ENCODE results near the gene C19orf38. TPM values are rescaled to one million over a fixed set of nuclear protein-coding genes. Genes with fewer than 3 reads are reported as not detected.

C19orf38 gene
- total and polyA plus RNA-seq, 2 experiments from 2014 or later = 0.45 TPM; not detected in 1

DNA sequence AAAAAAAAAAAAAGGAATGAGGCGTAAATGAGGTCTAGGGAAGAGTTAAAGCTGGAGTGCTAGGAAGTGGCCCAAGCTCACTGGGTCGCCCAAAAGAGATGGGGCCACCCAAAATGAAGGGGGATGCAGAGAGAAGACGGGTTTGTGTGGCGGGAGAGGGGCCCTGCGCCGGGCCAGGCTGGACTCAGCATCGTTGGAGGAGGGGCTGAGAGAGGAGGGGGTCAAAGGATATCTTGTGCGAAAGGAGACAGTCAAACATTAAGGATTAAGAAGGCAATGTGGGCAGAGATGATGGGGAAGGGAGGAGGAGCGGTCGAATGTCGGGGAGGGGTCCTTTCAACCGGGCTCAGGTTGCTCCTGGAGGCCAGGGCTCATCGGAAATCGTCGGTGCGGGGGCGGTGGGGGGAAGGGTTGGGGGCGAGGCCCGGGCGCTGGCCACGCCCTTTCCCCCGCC is 22.3 kb downstream of the C19orf38 start:
- Mint-ChIP-seq H3K9me3 (no peaks in the 10 kb centered on the region; the same call in 2 of the 3 replicates), H3K4me1 (peaks cover 19% of the 10 kb centered on the region), H3K27me3 (ENCODE audit: insufficient read depth, low read depth, poor library complexity) (peaks cover 16% of the 10 kb centered on the region), H3K36me3 (ENCODE audit: low read depth) (peaks cover 10% of the 10 kb centered on the region; the same call in 1 of the 3 replicates), H3K4me3 (peak overlapping the region; percentile 72), H3K27ac (peak overlapping the region; percentile 97)
- Histone ChIP-seq H3K79me2 (replicated peaks; ENCODE audit: insufficient read depth) (peaks cover 38% of the 10 kb centered on the region), H3K27ac (ENCODE audit: low read depth) (peak overlapping the region; percentile 100), H3K9me2 (ENCODE audit: insufficient read depth) (no peaks in the 10 kb centered on the region), H2AFZ (peak overlapping the region; percentile 93), H3K4me3 (peak overlapping the region; percentile 75), H3K27me3 (ENCODE audit: insufficient read depth) (no peaks in the 10 kb centered on the region), H3F3A (replicated peaks; ENCODE audit: low read depth) (peaks cover 22% of the 10 kb centered on the region; the same call in 1 of the 2 replicates), H3K4me1 (ENCODE audit: insufficient read depth) (peaks cover 21% of the 10 kb centered on the region), H3K4me2 (peak overlapping the region; percentile 93), H4K20me1 (replicated peaks; ENCODE audit: insufficient read depth) (peaks cover 6% of the 10 kb centered on the region; the same call in 1 of the 2 replicates), H3K36me3 (ENCODE audit: insufficient read depth) (no peaks in the 10 kb centered on the region)
- ATAC-seq (peak; percentile 80), DNase-seq (ENCODE audit: low spot score) (peak; percentile 95)
- TF ChIP-seq POLR2AphosphoS5 (IDR thresholded peaks at IDR 0.05; ENCODE audit: low read depth) = peak; percentile 83
- peak; percentile 30 for TF ChIP-seq JUNB (IDR thresholded peaks at IDR 0.05; ENCODE audit: unreplicated experiment)
- no peak for TF ChIP-seq ZNF462 (CRISPR knock-in tag; IDR thresholded peaks at IDR 0.05)

DNA sequence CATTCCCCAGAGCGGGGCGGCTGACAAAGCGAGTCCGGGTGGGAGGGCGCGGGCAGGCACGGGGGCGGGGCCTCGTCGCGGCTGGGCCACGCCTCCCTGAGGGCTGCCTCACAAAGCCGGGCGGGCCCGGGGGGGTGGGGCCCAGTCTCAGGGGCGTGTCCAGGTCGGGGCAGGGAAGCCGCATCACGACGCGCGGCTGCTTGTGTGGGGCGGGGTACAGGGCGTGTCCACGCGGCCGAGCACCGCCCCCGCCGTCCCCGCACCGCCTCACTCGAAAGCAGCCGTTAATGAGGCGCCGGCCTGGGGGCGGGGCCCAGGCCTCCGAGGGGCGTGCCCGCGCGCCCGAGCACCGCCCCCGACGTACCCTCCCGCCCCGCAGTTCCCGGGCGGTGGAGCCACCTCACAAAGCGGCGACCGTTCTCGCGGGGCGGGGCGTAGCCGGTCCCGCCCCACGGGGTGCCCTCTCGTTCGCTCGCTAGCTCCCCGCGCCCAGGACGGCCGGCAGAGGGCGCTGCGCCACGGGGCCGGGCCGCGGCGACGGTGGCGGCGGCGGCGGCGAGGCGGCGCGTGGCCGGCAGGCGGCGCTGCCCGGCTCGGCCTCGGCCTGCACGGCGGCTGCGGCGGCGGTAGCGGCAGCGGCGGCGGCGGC is 22.9 kb downstream of the C19orf38 start, which contains the start of gene CARM1:
CARM1 (plus strand) TSS at position 599 of the 649 bp plus-strand sequence. CDS start 150 bp downstream, outside the sequence.
- H3K4me1 Mint-ChIP-seq = peaks cover 19% of the 10 kb centered on the region
- no peak for TF ChIP-seq ETS1 (IDR thresholded peaks at IDR 0.05)
- no peak for TF ChIP-seq NANOG (IDR thresholded peaks at IDR 0.05; ENCODE audit: borderline replicate concordance)
- no peak for TF ChIP-seq EZH2phosphoT487 (IDR thresholded peaks at IDR 0.05; ENCODE audit: unreplicated experiment)
- no peak for TF ChIP-seq ZNF331 (CRISPR knock-in tag; IDR thresholded peaks at IDR 0.05; ENCODE audit: low read depth)
- TF ChIP-seq ZNF114 (CRISPR knock-in tag; IDR thresholded peaks at IDR 0.05) = no peak
- TF ChIP-seq STAT1 (IDR thresholded peaks at IDR 0.05; ENCODE audit: unreplicated experiment) = peak; percentile 82
- TF ChIP-seq, protein P1, sequence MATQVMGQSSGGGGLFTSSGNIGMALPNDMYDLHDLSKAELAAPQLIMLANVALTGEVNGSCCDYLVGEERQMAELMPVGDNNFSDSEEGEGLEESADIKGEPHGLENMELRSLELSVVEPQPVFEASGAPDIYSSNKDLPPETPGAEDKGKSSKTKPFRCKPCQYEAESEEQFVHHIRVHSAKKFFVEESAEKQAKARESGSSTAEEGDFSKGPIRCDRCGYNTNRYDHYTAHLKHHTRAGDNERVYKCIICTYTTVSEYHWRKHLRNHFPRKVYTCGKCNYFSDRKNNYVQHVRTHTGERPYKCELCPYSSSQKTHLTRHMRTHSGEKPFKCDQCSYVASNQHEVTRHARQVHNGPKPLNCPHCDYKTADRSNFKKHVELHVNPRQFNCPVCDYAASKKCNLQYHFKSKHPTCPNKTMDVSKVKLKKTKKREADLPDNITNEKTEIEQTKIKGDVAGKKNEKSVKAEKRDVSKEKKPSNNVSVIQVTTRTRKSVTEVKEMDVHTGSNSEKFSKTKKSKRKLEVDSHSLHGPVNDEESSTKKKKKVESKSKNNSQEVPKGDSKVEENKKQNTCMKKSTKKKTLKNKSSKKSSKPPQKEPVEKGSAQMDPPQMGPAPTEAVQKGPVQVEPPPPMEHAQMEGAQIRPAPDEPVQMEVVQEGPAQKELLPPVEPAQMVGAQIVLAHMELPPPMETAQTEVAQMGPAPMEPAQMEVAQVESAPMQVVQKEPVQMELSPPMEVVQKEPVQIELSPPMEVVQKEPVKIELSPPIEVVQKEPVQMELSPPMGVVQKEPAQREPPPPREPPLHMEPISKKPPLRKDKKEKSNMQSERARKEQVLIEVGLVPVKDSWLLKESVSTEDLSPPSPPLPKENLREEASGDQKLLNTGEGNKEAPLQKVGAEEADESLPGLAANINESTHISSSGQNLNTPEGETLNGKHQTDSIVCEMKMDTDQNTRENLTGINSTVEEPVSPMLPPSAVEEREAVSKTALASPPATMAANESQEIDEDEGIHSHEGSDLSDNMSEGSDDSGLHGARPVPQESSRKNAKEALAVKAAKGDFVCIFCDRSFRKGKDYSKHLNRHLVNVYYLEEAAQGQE (IDR thresholded peaks at IDR 0.05; ENCODE audit: unreplicated experiment) = no peak

More for the DNA sequence above, 22.9 kb downstream of the C19orf38 start, which contains the start of gene CARM1:
- Histone ChIP-seq H3K27me3 (ENCODE audit: insufficient read depth) (no peaks in the 10 kb centered on the region), H3K9me2 (ENCODE audit: insufficient read depth) (no peaks in the 10 kb centered on the region), H3K4me2 (peak within 1 kb of the TSS; percentile 95), H3K79me2 (replicated peaks; ENCODE audit: insufficient read depth) (peaks cover 44% of the 10 kb centered on the region), H3K27ac (ENCODE audit: low read depth) (peak within 1 kb of the TSS; percentile 100), H4K20me1 (replicated peaks; ENCODE audit: insufficient read depth) (peaks cover 6% of the 10 kb centered on the region; the same call in 1 of the 2 replicates), H3K4me3 (peak within 1 kb of the TSS; percentile 83), H3K4me1 (ENCODE audit: insufficient read depth) (peaks cover 21% of the 10 kb centered on the region), H3F3A (replicated peaks; ENCODE audit: low read depth) (peaks cover 23% of the 10 kb centered on the region; the same call in 1 of the 2 replicates), H3K36me3 (ENCODE audit: insufficient read depth) (no peaks in the 10 kb centered on the region), H2AFZ (peak within 1 kb of the TSS; percentile 93)
- Mint-ChIP-seq H3K27ac (peak within 1 kb of the TSS; percentile 97), H3K36me3 (ENCODE audit: low read depth) (peaks cover 10% of the 10 kb centered on the region; the same call in 1 of the 3 replicates), H3K9me3 (no peaks in the 10 kb centered on the region; the same call in 2 of the 3 replicates), H3K4me3 (peak within 1 kb of the TSS; percentile 82), H3K27me3 (ENCODE audit: insufficient read depth, low read depth, poor library complexity) (peaks cover 16% of the 10 kb centered on the region)
- peak; percentile 96 for DNase-seq (ENCODE audit: low spot score)
- peak; percentile 77 for ATAC-seq
